Ishikawa (cell line): ENCODE results near the gene HLA-DOA.

Source experiments
- EP300 ChIP-seq: IDR thresholded peaks from 2 replicates; pipeline ENCODE4 v1.6.1; 2012; ENCODE audit warnings: borderline replicate concordance
- MAX ChIP-seq: IDR thresholded peaks from 2 replicates; pipeline ENCODE4 v1.6.1; 2012
- TCF12 ChIP-seq: IDR thresholded peaks from 2 replicates; pipeline ENCODE4 v1.6.1; 2012; ENCODE audit warnings: low read depth

DNA sequence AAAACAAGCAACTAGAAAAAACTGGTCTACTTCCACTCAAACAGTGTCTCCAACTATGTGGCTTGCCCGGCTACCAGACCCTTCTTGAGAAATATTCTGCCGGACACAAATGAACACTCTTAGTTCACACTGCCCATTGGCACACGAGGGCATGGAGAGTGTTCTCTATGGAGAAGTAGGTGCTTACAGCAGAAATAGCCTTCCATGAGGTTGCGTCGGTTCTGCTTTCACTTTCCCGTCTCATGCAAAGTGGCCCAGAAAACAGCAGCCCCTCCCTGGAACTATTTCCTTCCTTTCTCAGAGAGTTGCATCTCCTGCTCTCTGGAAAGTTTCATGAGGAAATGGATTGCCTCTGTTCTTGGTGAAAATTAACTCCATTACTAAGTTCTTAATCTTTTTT is 9.5 kb upstream of the HLA-DOA start:
- no peak for TF ChIP-seq TCF12
- no peak for TF ChIP-seq MAX
- TF ChIP-seq EP300, result no peak
